SK-N-SH treated with all-trans-retinoic acid at 6 μM for 48 hours (cell line): ENCODE measurements around the gene ANKS1A.

Experiments
- ATAC-seq: fragments of 200-7000 bp; cut with Tn5 transposase; 3 replicates; pipeline ENCODE4 v1.9.1; 2020; ENCODE audit warnings: mild to moderate bottlenecking, moderate library complexity
- ARNTL ChIP-seq: fragments of 450-650 bp; formaldehyde crosslinking; IDR thresholded peaks from 2 replicates; pipeline ENCODE4 v1.5.0; 2020; ENCODE audit warnings: low read depth, mild to moderate bottlenecking, moderate library complexity, borderline replicate concordance
- BACH2 ChIP-seq: fragments of 250-450 bp; sonication (Bioruptor Pico); IDR thresholded peaks from 2 replicates; pipeline ENCODE4 v1.9.0; 2021; ENCODE audit warnings: mild to moderate bottlenecking, borderline replicate concordance
- CSDC2 ChIP-seq: fragments of 250-450 bp; sonication (Bioruptor Pico); IDR thresholded peaks from 2 replicates; pipeline ENCODE4 v1.5.0; 2020; ENCODE audit warnings: mild to moderate bottlenecking, moderate library complexity
- ESRRG ChIP-seq: fragments of 250-450 bp; sonication (Bioruptor Pico); IDR thresholded peaks from 2 replicates; pipeline ENCODE4 v1.6.1; 2021; ENCODE audit warnings: mild to moderate bottlenecking
- ISL1 ChIP-seq: fragments of 250-450 bp; sonication (Bioruptor Pico); IDR thresholded peaks from 2 replicates; pipeline ENCODE4 v2.1.2; 2022; ENCODE audit warnings: mild to moderate bottlenecking, moderate library complexity
- OSR1 ChIP-seq: fragments of 250-450 bp; sonication (Bioruptor Pico); IDR thresholded peaks from 2 replicates; pipeline ENCODE4 v1.8.0; 2022; ENCODE audit warnings: moderate library complexity, mild to moderate bottlenecking, inconsistent platforms
- PPARA ChIP-seq: fragments of 250-450 bp; sonication (Bioruptor Pico); IDR thresholded peaks from 2 replicates; pipeline ENCODE4 v1.5.0; 2020; ENCODE audit warnings: mild to moderate bottlenecking, borderline replicate concordance
- RARB ChIP-seq: fragments of 250-450 bp; sonication (Bioruptor Pico); IDR thresholded peaks from 2 replicates; pipeline ENCODE4 v1.8.0; 2021; ENCODE audit warnings: mild to moderate bottlenecking, moderate library complexity
- SNAI2 ChIP-seq: fragments of 250-450 bp; sonication (Bioruptor Pico); IDR thresholded peaks from 2 replicates; pipeline ENCODE4 v1.5.0; 2020; ENCODE audit warnings: mild to moderate bottlenecking, moderate library complexity
- TOX ChIP-seq: fragments of 250-450 bp; sonication (Bioruptor Pico); IDR thresholded peaks from 2 replicates; pipeline ENCODE4 v1.8.0; 2021; ENCODE audit warnings: mild to moderate bottlenecking, moderate library complexity, borderline replicate concordance
- ZC3H10 ChIP-seq: fragments of 250-450 bp; sonication (Bioruptor Pico); IDR thresholded peaks from 2 replicates; pipeline ENCODE4 v1.5.1; 2021; ENCODE audit warnings: mild to moderate bottlenecking, moderate library complexity
- ZFP3 ChIP-seq: fragments of 250-450 bp; sonication (Bioruptor Pico); IDR thresholded peaks from 2 replicates; pipeline ENCODE4 v1.5.0; 2020; ENCODE audit warnings: mild to moderate bottlenecking, moderate library complexity
- ZFP30 ChIP-seq: fragments of 450-650 bp; formaldehyde crosslinking; IDR thresholded peaks from 2 replicates; pipeline ENCODE4 v1.5.0; 2022; ENCODE audit warnings: mild to moderate bottlenecking, moderate library complexity
- ZNF565 ChIP-seq: fragments of 450-650 bp; formaldehyde crosslinking; conservative IDR thresholded peaks from 2 replicates; pipeline ENCODE4 v1.5.0; 2020; ENCODE audit warnings: low read depth, mild to moderate bottlenecking, moderate library complexity
- ZNF70 ChIP-seq: fragments of 450-650 bp; formaldehyde crosslinking; IDR thresholded peaks from 2 replicates; pipeline ENCODE4 v1.5.0; 2020; ENCODE audit warnings: mild to moderate bottlenecking, moderate library complexity
- ZNF8 ChIP-seq: fragments of 450-650 bp; formaldehyde crosslinking; IDR thresholded peaks from 2 replicates; pipeline ENCODE4 v1.5.0; 2020; ENCODE audit warnings: mild to moderate bottlenecking, moderate library complexity
- TF ChIP-seq, protein P1 (sequence below): fragments of 250-450 bp; sonication (Bioruptor Pico); IDR thresholded peaks from 2 replicates; pipeline ENCODE4 v1.8.0; 2020; ENCODE audit warnings: mild to moderate bottlenecking, moderate library complexity, borderline replicate concordance
- TF ChIP-seq, protein P2 (sequence below): fragments of 250-450 bp; sonication (Bioruptor Pico); IDR thresholded peaks from 2 replicates; pipeline ENCODE4 v1.5.0; 2020; ENCODE audit warnings: mild to moderate bottlenecking, moderate library complexity
- TF ChIP-seq, protein P3 (sequence below): fragments of 250-450 bp; sonication (Bioruptor Pico); IDR thresholded peaks from 2 replicates; pipeline ENCODE4 v1.8.0; 2021; ENCODE audit warnings: low read depth, mild to moderate bottlenecking, moderate library complexity, borderline replicate concordance
- TF ChIP-seq, protein P4 (sequence below): fragments of 250-450 bp; sonication (Bioruptor Pico); IDR thresholded peaks from 2 replicates; pipeline ENCODE4 v1.5.1; 2021; ENCODE audit warnings: mild to moderate bottlenecking, moderate library complexity

ANKS1A gene

DNA sequence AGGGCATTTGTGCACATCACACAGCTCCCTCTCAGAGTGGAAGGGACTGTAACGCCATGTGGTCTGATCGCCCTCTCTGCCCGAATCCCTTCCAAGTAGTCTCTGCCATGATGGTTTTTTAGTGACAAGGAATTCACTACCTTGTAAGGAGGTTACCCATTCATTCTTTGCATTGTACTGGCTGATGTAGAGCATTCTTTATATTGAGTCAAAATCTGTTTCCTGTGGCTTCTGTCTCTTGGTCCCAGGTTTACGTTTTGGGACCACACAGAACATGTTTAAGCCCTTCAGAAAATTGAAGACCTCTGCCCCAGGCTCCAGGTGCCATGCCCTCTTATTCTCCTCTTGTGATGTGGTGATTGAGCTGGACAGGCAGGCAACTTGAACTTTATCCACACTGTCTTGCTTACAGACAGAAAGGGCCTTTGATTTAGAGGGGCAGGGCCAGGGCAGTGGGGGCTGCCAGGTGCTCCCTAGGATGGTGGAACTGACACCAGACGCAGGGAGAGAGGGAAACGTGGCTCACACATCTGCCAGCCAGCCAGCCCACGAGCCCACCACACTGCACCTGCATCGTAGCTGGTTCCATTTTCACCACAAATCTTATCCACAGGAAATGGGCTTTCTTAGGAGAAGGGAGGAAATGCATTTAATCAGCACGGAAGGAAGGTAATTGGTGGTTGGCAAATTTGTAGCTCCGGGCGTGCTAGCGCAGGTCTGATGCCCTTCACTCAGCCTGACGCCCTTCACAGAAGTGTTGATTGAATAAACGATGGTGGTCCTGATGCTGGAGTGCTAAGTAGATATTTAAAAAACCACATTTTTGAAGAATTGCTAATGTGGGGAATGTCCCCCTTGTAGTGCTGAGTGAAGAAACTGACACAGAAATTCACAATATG lies 173.9 kb downstream of the ANKS1A start:
- TF ChIP-seq ZNF565 (no peak), OSR1 (no peak), ARNTL (CRISPR knock-in tag) (no peak), ZFP30 (no peak), ZC3H10 (CRISPR knock-in tag) (no peak), ZNF8 (CRISPR knock-in tag) (no peak), ESRRG (CRISPR knock-in tag) (no peak), CSDC2 (no peak), ZNF70 (no peak), ZFP3 (CRISPR knock-in tag) (no peak), TOX (CRISPR knock-in tag) (no peak), SNAI2 (CRISPR knock-in tag) (no peak), BACH2 (no peak), ISL1 (no peak), PPARA (CRISPR knock-in tag) (no peak)
- TF ChIP-seq, protein P1, sequence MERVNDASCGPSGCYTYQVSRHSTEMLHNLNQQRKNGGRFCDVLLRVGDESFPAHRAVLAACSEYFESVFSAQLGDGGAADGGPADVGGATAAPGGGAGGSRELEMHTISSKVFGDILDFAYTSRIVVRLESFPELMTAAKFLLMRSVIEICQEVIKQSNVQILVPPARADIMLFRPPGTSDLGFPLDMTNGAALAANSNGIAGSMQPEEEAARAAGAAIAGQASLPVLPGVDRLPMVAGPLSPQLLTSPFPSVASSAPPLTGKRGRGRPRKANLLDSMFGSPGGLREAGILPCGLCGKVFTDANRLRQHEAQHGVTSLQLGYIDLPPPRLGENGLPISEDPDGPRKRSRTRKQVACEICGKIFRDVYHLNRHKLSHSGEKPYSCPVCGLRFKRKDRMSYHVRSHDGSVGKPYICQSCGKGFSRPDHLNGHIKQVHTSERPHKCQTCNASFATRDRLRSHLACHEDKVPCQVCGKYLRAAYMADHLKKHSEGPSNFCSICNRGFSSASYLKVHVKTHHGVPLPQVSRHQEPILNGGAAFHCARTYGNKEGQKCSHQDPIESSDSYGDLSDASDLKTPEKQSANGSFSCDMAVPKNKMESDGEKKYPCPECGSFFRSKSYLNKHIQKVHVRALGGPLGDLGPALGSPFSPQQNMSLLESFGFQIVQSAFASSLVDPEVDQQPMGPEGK (CRISPR knock-in tag) = no peak
- TF ChIP-seq, protein P2, sequence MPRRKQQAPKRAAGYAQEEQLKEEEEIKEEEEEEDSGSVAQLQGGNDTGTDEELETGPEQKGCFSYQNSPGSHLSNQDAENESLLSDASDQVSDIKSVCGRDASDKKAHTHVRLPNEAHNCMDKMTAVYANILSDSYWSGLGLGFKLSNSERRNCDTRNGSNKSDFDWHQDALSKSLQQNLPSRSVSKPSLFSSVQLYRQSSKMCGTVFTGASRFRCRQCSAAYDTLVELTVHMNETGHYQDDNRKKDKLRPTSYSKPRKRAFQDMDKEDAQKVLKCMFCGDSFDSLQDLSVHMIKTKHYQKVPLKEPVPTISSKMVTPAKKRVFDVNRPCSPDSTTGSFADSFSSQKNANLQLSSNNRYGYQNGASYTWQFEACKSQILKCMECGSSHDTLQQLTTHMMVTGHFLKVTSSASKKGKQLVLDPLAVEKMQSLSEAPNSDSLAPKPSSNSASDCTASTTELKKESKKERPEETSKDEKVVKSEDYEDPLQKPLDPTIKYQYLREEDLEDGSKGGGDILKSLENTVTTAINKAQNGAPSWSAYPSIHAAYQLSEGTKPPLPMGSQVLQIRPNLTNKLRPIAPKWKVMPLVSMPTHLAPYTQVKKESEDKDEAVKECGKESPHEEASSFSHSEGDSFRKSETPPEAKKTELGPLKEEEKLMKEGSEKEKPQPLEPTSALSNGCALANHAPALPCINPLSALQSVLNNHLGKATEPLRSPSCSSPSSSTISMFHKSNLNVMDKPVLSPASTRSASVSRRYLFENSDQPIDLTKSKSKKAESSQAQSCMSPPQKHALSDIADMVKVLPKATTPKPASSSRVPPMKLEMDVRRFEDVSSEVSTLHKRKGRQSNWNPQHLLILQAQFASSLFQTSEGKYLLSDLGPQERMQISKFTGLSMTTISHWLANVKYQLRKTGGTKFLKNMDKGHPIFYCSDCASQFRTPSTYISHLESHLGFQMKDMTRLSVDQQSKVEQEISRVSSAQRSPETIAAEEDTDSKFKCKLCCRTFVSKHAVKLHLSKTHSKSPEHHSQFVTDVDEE (CRISPR knock-in tag) = no peak
- TF ChIP-seq, protein P3, sequence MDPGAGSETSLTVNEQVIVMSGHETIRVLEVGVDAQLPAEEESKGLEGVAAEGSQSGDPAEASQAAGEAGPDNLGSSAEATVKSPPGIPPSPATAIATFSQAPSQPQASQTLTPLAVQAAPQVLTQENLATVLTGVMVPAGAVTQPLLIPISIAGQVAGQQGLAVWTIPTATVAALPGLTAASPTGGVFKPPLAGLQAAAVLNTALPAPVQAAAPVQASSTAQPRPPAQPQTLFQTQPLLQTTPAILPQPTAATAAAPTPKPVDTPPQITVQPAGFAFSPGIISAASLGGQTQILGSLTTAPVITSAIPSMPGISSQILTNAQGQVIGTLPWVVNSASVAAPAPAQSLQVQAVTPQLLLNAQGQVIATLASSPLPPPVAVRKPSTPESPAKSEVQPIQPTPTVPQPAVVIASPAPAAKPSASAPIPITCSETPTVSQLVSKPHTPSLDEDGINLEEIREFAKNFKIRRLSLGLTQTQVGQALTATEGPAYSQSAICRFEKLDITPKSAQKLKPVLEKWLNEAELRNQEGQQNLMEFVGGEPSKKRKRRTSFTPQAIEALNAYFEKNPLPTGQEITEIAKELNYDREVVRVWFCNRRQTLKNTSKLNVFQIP (CRISPR knock-in tag) = no peak
- TF ChIP-seq, protein P4, sequence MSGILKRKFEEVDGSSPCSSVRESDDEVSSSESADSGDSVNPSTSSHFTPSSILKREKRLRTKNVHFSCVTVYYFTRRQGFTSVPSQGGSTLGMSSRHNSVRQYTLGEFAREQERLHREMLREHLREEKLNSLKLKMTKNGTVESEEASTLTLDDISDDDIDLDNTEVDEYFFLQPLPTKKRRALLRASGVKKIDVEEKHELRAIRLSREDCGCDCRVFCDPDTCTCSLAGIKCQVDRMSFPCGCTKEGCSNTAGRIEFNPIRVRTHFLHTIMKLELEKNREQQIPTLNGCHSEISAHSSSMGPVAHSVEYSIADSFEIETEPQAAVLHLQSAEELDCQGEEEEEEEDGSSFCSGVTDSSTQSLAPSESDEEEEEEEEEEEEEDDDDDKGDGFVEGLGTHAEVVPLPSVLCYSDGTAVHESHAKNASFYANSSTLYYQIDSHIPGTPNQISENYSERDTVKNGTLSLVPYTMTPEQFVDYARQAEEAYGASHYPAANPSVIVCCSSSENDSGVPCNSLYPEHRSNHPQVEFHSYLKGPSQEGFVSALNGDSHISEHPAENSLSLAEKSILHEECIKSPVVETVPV (CRISPR knock-in tag) = no peak
- TF ChIP-seq, all 23 proteins: peak for 0
- ATAC-seq = no peak

DNA sequence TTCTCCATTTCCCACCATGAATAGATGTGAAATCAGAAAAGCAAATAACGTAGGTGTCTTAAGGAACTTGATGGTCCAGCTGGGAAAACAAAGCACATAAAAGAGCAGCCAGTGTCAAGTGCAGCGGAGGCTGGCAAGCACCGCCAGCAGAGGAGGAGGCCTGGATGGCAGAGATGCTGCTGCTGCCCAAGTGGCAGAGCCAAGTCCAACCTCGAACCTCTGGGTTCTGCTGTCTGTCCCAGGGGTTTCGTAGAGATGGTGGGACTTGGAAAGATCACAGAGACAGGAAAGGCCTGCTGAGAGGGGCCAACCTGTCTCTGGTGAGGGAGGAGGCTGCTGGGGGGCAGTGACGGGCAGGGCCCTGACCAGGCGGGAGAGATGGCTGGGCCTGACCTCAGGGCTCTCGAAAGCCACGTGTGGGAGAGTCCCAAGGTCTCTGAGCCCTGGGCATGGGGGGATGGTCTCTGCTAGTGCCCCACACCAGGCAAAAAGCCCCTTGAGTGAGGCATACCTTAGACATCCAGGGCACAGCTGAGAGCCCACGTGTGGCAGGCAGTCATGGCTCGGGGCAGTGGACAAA lies 174.7 kb downstream of the ANKS1A start:
- no peak for ATAC-seq
- TF ChIP-seq ZC3H10 (CRISPR knock-in tag) (no peak), ZNF70 (no peak), ZFP30 (no peak), ARNTL (CRISPR knock-in tag) (no peak), RARB (CRISPR knock-in tag) (no peak), ZFP3 (CRISPR knock-in tag) (no peak), ZNF565 (no peak), BACH2 (no peak), TOX (CRISPR knock-in tag) (no peak), ZNF8 (CRISPR knock-in tag) (no peak), PPARA (CRISPR knock-in tag) (no peak), CSDC2 (no peak), ISL1 (no peak)
- TF ChIP-seq, protein P3 (CRISPR knock-in tag) = no peak
- TF ChIP-seq, protein P1 (CRISPR knock-in tag) = no peak
- TF ChIP-seq, protein P4 (CRISPR knock-in tag) = no peak
- TF ChIP-seq, protein P2 (CRISPR knock-in tag) = no peak
